GM15510 (cell line): ENCODE measurements around the gene CHD9NB.

Experiments
- POLR2A ChIP-seq: IDR thresholded peaks from 3 replicates; pipeline ENCODE4 v1.6.1; 2011; ENCODE audit warnings: borderline replicate concordance; ENCODE audit not compliant: insufficient read length; ENCODE audit errors: extremely low read depth

CHD9NB gene

GRCh38 chr16:53071748-53072301, 19.1 kb upstream of the CHD9NB start:
- no peak for TF ChIP-seq POLR2A

- TF ChIP-seq POLR2A = no peak
Observed at GRCh38 chr16:53069772-53070171, 17.1 kb upstream of the CHD9NB start.

GRCh38 chr16:53068423-53068833, 15.7 kb upstream of the CHD9NB start:
- TF ChIP-seq POLR2A = no peak

GRCh38 chr16:53067675-53068074, 15.0 kb upstream of the CHD9NB start:
- TF ChIP-seq POLR2A = no peak

- no peak for TF ChIP-seq POLR2A
Observed at GRCh38 chr16:53065461-53066061, 12.9 kb upstream of the CHD9NB start.

- TF ChIP-seq POLR2A = no peak
Observed at GRCh38 chr16:53064081-53064578, 11.4 kb upstream of the CHD9NB start.

- TF ChIP-seq POLR2A = peak; percentile 24
Observed at GRCh38 chr16:53061701-53062159, 9.0 kb upstream of the CHD9NB start.

GRCh38 chr16:53061256-53061655, 8.6 kb upstream of the CHD9NB start:
- no peak for TF ChIP-seq POLR2A

GRCh38 chr16:53059672-53060071, 7.0 kb upstream of the CHD9NB start:
- TF ChIP-seq POLR2A = no peak

- TF ChIP-seq POLR2A = no peak
Observed at GRCh38 chr16:53058882-53059281, 6.2 kb upstream of the CHD9NB start.

- no peak for TF ChIP-seq POLR2A
Observed at GRCh38 chr16:53058441-53058840, 5.7 kb upstream of the CHD9NB start.

- no peak for TF ChIP-seq POLR2A
Observed at GRCh38 chr16:53057658-53058057, 5.0 kb upstream of the CHD9NB start.

GRCh38 chr16:53056392-53056881, 3.7 kb upstream of the CHD9NB start:
- TF ChIP-seq POLR2A = no peak

- no peak for TF ChIP-seq POLR2A
Observed at GRCh38 chr16:53055541-53056391, 3.1 kb upstream of the CHD9NB start.
